ENCODE results near the gene ATG4A.

The ATG4A gene

DNA sequence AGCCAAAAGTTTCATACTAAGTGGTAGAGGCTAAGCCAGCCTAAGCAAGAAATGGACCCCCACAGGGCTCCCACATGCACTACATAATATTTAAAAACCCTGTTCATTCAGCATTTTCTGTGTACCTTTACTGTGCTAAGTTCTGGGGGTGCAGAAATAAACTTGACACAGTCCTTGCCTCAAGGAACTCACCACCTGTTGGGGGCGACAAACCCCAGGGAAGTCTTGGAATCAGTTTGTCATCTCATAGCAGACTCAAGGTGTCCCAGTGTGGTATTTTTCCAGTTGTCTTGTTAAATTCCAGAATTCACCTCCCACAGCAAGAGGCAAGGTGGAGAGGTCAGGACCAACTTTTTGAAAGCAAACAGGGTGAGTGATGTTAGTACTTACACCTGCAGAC is 43.1 kb downstream of the ATG4A start:
- peaks cover 6% of the 10 kb centered on the region; the same call in 1 of the 2 replicates for H4K20me1 ChIP-seq
- H3K9me3 ChIP-seq: no peaks in the 10 kb centered on the region; the same call in 1 of the 2 replicates

DNA sequence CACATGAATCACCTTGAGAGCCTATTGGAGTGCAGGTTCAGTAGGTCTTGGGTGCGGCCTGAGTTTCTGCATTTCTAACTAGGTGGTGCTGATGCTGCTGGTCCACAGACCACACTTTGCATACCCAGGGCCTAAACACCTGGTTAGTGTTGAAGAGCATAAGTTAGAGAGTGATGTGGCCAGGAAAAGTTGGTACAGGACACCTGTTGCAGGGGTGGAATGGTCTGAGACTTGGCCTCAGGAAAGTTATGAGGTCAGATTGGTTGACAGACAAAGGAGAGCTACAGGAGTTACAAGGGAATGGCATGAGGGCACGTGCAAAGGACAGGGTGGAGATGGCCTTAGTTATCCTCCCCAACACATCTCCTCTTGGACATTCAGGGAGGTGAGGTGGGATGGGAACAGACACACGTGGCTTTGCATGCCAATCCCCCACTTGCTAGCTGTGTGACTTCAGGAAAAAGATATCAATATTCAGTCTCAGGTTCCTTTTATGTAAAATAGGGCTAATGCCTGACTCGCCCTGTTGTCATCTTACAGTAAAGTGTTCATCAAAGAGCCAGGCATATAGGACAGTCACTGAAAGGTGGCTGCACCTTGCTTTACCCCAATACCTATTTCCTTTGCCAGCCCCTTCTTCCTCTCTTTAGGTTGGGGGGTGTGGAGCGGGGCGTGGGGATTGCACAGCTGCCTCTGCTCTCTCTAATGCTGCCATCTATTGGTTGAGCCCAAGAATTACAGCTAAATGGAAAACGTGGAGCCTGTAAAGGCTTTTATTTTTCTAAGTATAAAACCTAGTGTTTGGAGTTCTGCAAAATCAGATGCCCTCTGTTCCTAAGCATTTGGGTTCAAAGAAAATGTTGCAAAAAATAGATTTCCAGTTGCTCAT is 47.5 kb downstream of the ATG4A start:
- TF ChIP-seq Cebpa-rat (IDR thresholded peaks at IDR 0.05): no peak
- Histone ChIP-seq H3K9ac (no peak overlapping the region), H3K4me3 (no peak overlapping the region), H3K4me1 (no peaks in the 10 kb centered on the region), H3K4me2 (no peak overlapping the region), H3K36me3 (peaks cover 28% of the 10 kb centered on the region), H3K27ac (no peak overlapping the region), H4K20me1 (peaks cover 4% of the 10 kb centered on the region; the same call in 1 of the 2 replicates), H3K27me3 (peaks cover 60% of the 10 kb centered on the region), H3K9me3 (no peaks in the 10 kb centered on the region)

More for the DNA sequence above, 43.1 kb downstream of the ATG4A start:
- no peak for TF ChIP-seq Cebpa-rat (IDR thresholded peaks at IDR 0.05)
- Histone ChIP-seq H3K4me3 (no peak overlapping the region), H3K4me2 (no peak overlapping the region), H3K36me3 (peaks cover 34% of the 10 kb centered on the region), H3K9ac (no peak overlapping the region), H3K4me1 (no peaks in the 10 kb centered on the region), H3K27me3 (peaks cover 87% of the 10 kb centered on the region), H3K27ac (no peak overlapping the region)

DNA sequence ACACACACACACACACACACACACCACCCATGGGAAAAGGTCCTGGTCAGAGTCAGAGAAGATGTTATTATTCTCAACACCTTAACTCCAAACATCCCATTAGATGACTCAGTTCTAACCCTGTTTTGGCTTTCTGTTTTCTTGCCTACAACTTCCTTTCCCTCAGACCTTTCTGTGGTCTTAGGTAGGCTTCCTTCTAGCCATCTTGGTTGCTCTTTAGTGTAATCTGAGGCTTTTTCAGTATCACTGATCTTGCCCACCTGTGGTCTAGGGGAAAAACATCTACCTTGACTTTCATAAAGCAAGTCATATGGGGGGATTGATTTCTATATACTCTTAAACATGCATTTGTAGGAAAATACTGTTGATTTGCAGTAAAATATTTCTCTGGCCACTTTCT is 56.9 kb downstream of the ATG4A start:
- H3K9me3 ChIP-seq: no peaks in the 10 kb centered on the region
- H3K36me3 ChIP-seq: peaks cover 11% of the 10 kb centered on the region; the same call in 1 of the 2 replicates
- no peak for TF ChIP-seq Cebpa-rat (IDR thresholded peaks at IDR 0.05)
- no peak overlapping the region for H3K27ac ChIP-seq
- H3K9ac ChIP-seq: no peak overlapping the region
- no peaks in the 10 kb centered on the region for H3K4me1 ChIP-seq
- no peak overlapping the region for H3K4me3 ChIP-seq
- H4K20me1 ChIP-seq: no peaks in the 10 kb centered on the region; the same call in 1 of the 2 replicates
- H3K4me2 ChIP-seq: no peak overlapping the region
- peaks cover 62% of the 10 kb centered on the region for H3K27me3 ChIP-seq

DNA sequence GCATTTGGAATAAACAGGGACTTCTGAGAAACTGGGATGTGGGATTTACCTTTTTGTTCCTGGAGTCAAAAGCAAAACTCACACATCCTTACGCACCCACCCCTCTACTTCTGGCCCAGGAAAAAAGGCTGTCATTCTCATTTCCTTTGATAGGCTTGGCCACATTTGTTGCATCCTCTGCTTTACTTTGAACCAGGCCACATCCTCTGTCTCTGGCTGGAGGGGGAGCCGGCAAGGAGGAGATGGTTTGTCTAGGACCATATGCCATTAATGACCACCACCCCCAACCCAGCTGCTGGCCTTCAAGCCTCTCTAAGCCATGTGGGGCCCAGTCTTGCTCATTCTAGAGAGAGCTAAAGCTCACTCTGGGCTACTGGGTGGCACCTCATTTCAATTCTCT is 64.5 kb downstream of the ATG4A start:
- Histone ChIP-seq H4K20me1 (no peaks in the 10 kb centered on the region; the same call in 1 of the 2 replicates), H3K4me2 (no peak overlapping the region), H3K27ac (no peak overlapping the region), H3K4me3 (no peak overlapping the region), H3K4me1 (no peaks in the 10 kb centered on the region), H3K36me3 (no peaks in the 10 kb centered on the region), H3K9me3 (no peaks in the 10 kb centered on the region), H3K27me3 (peaks cover 94% of the 10 kb centered on the region), H3K9ac (no peak overlapping the region)
- TF ChIP-seq Cebpa-rat (IDR thresholded peaks at IDR 0.05): no peak

DNA sequence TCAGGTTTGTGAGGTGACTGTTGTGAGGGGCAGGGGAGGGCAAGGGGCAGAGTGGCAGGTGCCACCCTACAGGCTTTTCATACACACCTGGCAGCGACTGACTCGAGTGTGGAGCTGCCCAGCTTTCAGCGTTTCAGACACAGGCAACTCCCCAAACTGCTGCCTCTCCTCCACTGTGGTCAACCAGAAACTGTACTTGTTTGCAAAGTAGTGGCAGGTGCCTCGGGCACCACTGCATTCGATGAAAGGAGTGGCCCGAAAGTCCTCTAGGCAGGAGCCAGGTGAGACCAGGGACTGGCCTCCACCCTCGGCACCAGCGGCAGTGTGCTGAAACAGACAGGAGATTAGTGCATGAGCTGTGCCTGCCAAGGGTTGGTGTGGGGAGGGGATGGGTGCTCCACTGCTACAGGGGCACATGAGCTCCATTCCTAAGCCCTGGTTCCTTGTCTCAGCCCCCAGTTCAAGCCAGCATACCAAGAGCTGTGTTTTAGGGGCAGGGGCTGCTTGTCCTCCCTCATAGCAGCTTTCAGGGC is 65.4 kb downstream of the ATG4A start:
- Histone ChIP-seq H4K20me1 (peaks cover 5% of the 10 kb centered on the region; the same call in 1 of the 2 replicates), H3K9me3 (no peaks in the 10 kb centered on the region), H3K4me3 (no peak overlapping the region), H3K27ac (no peak overlapping the region), H3K4me2 (no peak overlapping the region), H3K4me1 (no peaks in the 10 kb centered on the region), H3K36me3 (no peaks in the 10 kb centered on the region), H3K9ac (no peak overlapping the region), H3K27me3 (peaks cover 94% of the 10 kb centered on the region)
- no peak for TF ChIP-seq Cebpa-rat (IDR thresholded peaks at IDR 0.05)

DNA sequence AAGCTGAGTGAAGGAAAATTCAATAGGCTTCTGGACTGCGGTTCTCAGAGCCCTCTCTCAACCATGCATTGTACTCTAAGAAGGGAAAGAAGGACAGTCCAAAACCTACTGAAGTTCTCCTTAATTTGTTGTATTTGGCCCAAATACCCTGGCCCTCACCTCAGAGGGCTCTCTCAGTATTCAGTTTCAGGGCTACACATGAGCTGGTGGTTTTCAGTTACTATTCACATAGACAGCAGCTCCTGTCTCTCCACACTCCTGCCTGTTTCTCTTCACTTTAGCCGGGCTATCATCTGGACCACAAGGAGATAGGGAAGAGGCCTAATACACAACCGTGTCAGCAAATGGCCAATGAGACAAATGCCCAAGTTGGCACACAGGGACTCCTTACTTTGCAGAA is 66.0 kb downstream of the ATG4A start:
- H4K20me1 ChIP-seq: peaks cover 6% of the 10 kb centered on the region; the same call in 1 of the 2 replicates
- H3K27ac ChIP-seq: no peak overlapping the region
- H3K4me3 ChIP-seq: no peak overlapping the region
- no peak overlapping the region for H3K9ac ChIP-seq
- no peak overlapping the region for H3K4me2 ChIP-seq
- H3K36me3 ChIP-seq: no peaks in the 10 kb centered on the region
- no peaks in the 10 kb centered on the region for H3K4me1 ChIP-seq
- peaks cover 94% of the 10 kb centered on the region for H3K27me3 ChIP-seq
- no peak for TF ChIP-seq Cebpa-rat (IDR thresholded peaks at IDR 0.05)
- no peaks in the 10 kb centered on the region for H3K9me3 ChIP-seq

DNA sequence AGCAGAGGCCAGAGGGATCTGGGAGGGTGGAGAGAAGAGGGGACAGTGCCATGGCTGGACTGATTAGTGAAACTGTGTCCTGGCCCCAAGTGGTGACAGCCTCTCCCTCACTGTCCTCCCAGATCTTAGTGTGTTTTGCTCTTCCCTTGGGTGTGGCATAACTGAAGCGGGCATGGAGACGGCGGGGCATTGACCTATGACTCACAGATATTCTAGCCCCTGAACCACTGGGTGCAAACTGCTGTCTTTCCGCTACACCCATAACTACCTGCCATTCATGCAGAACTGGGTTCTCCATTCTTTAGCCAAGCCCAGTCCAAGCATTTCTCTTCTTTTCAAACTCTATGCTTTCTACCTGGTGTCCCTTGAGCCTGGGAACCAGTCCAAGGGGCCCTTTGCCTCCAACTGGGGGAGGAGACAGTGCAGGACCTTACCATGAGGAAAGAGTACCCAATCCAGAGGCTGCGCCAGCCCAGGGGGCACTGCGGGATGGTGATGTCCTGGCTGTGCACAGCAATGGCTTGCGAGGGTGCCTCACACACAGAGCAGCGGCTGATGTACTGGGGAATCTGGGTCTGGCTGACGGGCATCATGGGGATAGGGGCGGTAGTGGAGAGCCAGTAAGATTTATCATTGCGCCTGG is 67.6 kb downstream of the ATG4A start:
- Histone ChIP-seq H3K36me3 (no peaks in the 10 kb centered on the region), H3K27me3 (peaks cover 94% of the 10 kb centered on the region), H3K4me2 (no peak overlapping the region), H3K9me3 (no peaks in the 10 kb centered on the region), H4K20me1 (peaks cover 6% of the 10 kb centered on the region; the same call in 1 of the 2 replicates), H3K27ac (no peak overlapping the region), H3K9ac (no peak overlapping the region), H3K4me3 (no peak overlapping the region), H3K4me1 (no peaks in the 10 kb centered on the region)
- no peak for TF ChIP-seq Cebpa-rat (IDR thresholded peaks at IDR 0.05)

DNA sequence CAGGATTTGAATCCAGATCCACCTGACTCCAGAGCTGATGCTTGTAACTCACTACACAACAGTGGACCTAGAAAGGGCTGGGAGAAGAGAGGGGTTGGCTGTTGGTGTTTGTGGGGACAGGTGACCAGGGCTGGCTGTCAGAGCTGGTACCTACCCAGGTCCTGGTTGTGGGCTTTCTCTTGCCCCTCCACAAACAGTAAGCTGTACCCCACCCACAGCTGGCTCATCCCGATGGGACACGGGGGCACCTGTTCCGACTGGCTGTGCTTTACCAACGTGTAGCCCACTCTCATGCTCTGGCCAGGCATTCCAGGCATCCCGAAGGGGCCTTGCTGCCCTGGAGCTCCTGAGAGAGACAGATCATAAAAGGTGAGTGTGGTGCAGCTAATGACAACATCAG is 68.7 kb downstream of the ATG4A start:
- TF ChIP-seq Cebpa-rat (IDR thresholded peaks at IDR 0.05): no peak
- no peak overlapping the region for H3K4me3 ChIP-seq

DNA sequence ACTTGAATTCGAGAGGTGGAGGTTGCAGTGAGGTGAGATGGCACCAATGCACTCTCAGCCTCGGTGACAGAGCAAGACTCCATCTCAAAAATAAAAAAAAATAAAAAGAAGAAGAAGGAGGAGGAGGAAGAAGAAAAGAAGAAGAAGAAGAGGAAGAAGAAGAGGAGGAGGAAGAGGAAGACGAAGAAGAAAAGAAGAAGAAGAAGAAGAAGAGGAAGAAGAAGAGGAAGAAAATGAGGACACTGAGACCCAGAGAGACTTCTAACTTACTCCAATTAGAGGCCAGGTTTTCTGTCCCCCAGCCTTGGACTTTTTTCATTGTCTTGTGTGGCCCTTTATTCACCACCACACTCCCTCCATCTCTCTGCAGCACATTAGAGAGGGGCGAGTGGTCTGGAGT is 70.7 kb downstream of the ATG4A start:
- H3K4me3 ChIP-seq: no peak overlapping the region
- no peak for TF ChIP-seq Cebpa-rat (IDR thresholded peaks at IDR 0.05)
- no peak overlapping the region for H3K27ac ChIP-seq
- H3K36me3 ChIP-seq: no peaks in the 10 kb centered on the region
- H3K27me3 ChIP-seq: peaks cover 86% of the 10 kb centered on the region
- no peaks in the 10 kb centered on the region for H3K9me3 ChIP-seq
- no peak overlapping the region for H3K4me2 ChIP-seq
- H4K20me1 ChIP-seq: peaks cover 6% of the 10 kb centered on the region; the same call in 1 of the 2 replicates
- no peaks in the 10 kb centered on the region for H3K4me1 ChIP-seq
- H3K9ac ChIP-seq: no peak overlapping the region

More for the DNA sequence above, 68.7 kb downstream of the ATG4A start:
- Histone ChIP-seq H3K4me1 (no peaks in the 10 kb centered on the region), H3K9me3 (no peaks in the 10 kb centered on the region), H3K27me3 (peaks cover 93% of the 10 kb centered on the region), H4K20me1 (peaks cover 6% of the 10 kb centered on the region; the same call in 1 of the 2 replicates), H3K27ac (no peak overlapping the region), H3K9ac (no peak overlapping the region), H3K4me2 (no peak overlapping the region), H3K36me3 (no peaks in the 10 kb centered on the region)

All from BLaER1 (cell line).